Measurements from ENCODE around the gene CASP7. TPM values are rescaled to one million over a fixed set of nuclear protein-coding genes. Genes with fewer than 3 reads are reported as not detected.

The CASP7 gene
- total and polyA plus RNA-seq, 4 donors, result 8.8 to 25.0 (median 11.4) TPM

- no peak overlapping the region for H3K4me3 ChIP-seq (ENCODE audit: low read depth in 1 of 3, low read length in 3 of 3)
- 77% methylated on average over 5 of the region's 5 CpGs for WGBS
- H3K9ac ChIP-seq (ENCODE audit: low read depth in 1 of 2, low read length in 2 of 2), result no peak overlapping the region
- no peak for TF ChIP-seq ATF3 (IDR thresholded peaks at IDR 0.05)
- no peak for TF ChIP-seq EGR1 (IDR thresholded peaks at IDR 0.05; ENCODE audit: low read depth in 2 of 2)
- TF ChIP-seq REST (IDR thresholded peaks at IDR 0.05), result no peak
- H3K27ac ChIP-seq (ENCODE audit: low read depth in 1 of 2, low read length in 2 of 2), result no peak overlapping the region
- H3K36me3 ChIP-seq (ENCODE audit: control insufficient read depth in 4 of 4, insufficient read depth in 3 of 4, low read depth in 1 of 4, low read length in 3 of 4), result peaks cover 0 to 3% (median 0%) of the 10 kb centered on the region in 4 donors
- no peaks in the 10 kb centered on the region for H3K27me3 ChIP-seq (ENCODE audit: control insufficient read depth in 4 of 4, insufficient read depth in 4 of 4, low read length in 3 of 4)
- DNase-seq (ENCODE audit: low spot score), result no peak
- no peaks in the 10 kb centered on the region for H3K9me3 ChIP-seq (ENCODE audit: control insufficient read depth in 4 of 4, low read length in 3 of 4)
- H3K4me1 ChIP-seq (ENCODE audit: control insufficient read depth in 4 of 4, insufficient read depth in 4 of 4, low read length in 3 of 4), result peaks cover 4 to 28% (median 7%) of the 10 kb centered on the region in 4 donors
Measured at GRCh38 chr10:113681533-113682470, 2.1 kb downstream of the CASP7 start.

GRCh38 chr10:113683300-113683699, 3.6 kb downstream of the CASP7 start:
- Histone ChIP-seq H3K4me3 (ENCODE audit: low read depth in 1 of 3, low read length in 3 of 3) (no peak overlapping the region), H3K27me3 (ENCODE audit: control insufficient read depth in 4 of 4, insufficient read depth in 4 of 4, low read length in 3 of 4) (no peaks in the 10 kb centered on the region), H3K9me3 (ENCODE audit: control insufficient read depth in 4 of 4, low read length in 3 of 4) (peaks cover 0 to 6% (median under 1%) of the 10 kb centered on the region in 4 donors), H3K4me1 (ENCODE audit: control insufficient read depth in 4 of 4, insufficient read depth in 4 of 4, low read length in 3 of 4) (peaks cover 4 to 28% (median 7%) of the 10 kb centered on the region in 4 donors), H3K9ac (ENCODE audit: low read depth in 1 of 2, low read length in 2 of 2) (no peak overlapping the region), H3K27ac (ENCODE audit: low read depth in 1 of 2, low read length in 2 of 2) (no peak overlapping the region), H3K36me3 (ENCODE audit: control insufficient read depth in 4 of 4, insufficient read depth in 3 of 4, low read depth in 1 of 4, low read length in 3 of 4) (peaks cover 0 to 3% (median 0%) of the 10 kb centered on the region in 4 donors)
- WGBS, result 86% methylated on average over 2 of the region's 2 CpGs
- DNase-seq (ENCODE audit: low spot score), result no peak
- TF ChIP-seq FOXA2 (IDR thresholded peaks at IDR 0.05) (no peak), JUND (IDR thresholded peaks at IDR 0.05) (no peak), HNF4A (conservative IDR thresholded peaks at IDR 0.05) (no peak)

- 90% methylated on average over 3 of the region's 3 CpGs for WGBS
- no peak overlapping the region for H3K9ac ChIP-seq (ENCODE audit: low read depth in 1 of 2, low read length in 2 of 2)
- H3K36me3 ChIP-seq (ENCODE audit: control insufficient read depth in 4 of 4, insufficient read depth in 3 of 4, low read depth in 1 of 4, low read length in 3 of 4), result peaks cover 0 to 3% (median 0%) of the 10 kb centered on the region in 4 donors
- peaks cover 0 to 6% (median under 1%) of the 10 kb centered on the region in 4 donors for H3K9me3 ChIP-seq (ENCODE audit: control insufficient read depth in 4 of 4, low read length in 3 of 4)
- DNase-seq (ENCODE audit: low spot score), result no peak
- H3K4me3 ChIP-seq (ENCODE audit: low read depth in 1 of 3, low read length in 3 of 3), result no peak overlapping the region
- no peaks in the 10 kb centered on the region for H3K27me3 ChIP-seq (ENCODE audit: control insufficient read depth in 4 of 4, insufficient read depth in 4 of 4, low read length in 3 of 4)
- peaks cover 2 to 10% (median 5%) of the 10 kb centered on the region in 4 donors for H3K4me1 ChIP-seq (ENCODE audit: control insufficient read depth in 4 of 4, insufficient read depth in 4 of 4, low read length in 3 of 4)
- H3K27ac ChIP-seq (ENCODE audit: low read depth in 1 of 2, low read length in 2 of 2), result no peak overlapping the region
- no peak for TF ChIP-seq MAX (IDR thresholded peaks at IDR 0.05)
- no peak for TF ChIP-seq NR2F2 (IDR thresholded peaks at IDR 0.05)
- TF ChIP-seq FOXA1 (IDR thresholded peaks at IDR 0.05), result no peak
- TF ChIP-seq EGR1 (IDR thresholded peaks at IDR 0.05; ENCODE audit: low read depth in 2 of 2), result no peak
- no peak for TF ChIP-seq REST (IDR thresholded peaks at IDR 0.05)
- no peak for TF ChIP-seq YY1 (IDR thresholded peaks at IDR 0.05)
- TF ChIP-seq TAF1 (conservative IDR thresholded peaks at IDR 0.05), result no peak
- TF ChIP-seq FOXA2 (IDR thresholded peaks at IDR 0.05), result no peak
- TF ChIP-seq CTCF (IDR thresholded peaks at IDR 0.05; ENCODE audit: low read depth, low read length, missing input control), result no peak
- no peak for TF ChIP-seq JUND (IDR thresholded peaks at IDR 0.05)
- TF ChIP-seq ZBTB33 (IDR thresholded peaks at IDR 0.05), result no peak
- no peak for TF ChIP-seq HNF4G (IDR thresholded peaks at IDR 0.05)
Measured at GRCh38 chr10:113686028-113686427, 6.3 kb downstream of the CASP7 start.

Data from liver (tissue), 9 donors.